NCI-H1417 treated with DMSO at 0.1 percent for 48 hours (cell line): ENCODE results near the gene GPATCH8.
A peak's percentile ranks its signal among the peaks of the same experiment; 100 is the strongest.
"Not testable (repeated sequence)": the region's sequence is repeated elsewhere in the genome, so short reads cannot be mapped to it uniquely, and the experiment has no call there.

Experiments used
- DNase-seq: peaks from one replicate; lab custom pipeline; 2025; lab: John Stamatoyannopoulos, UW

Gene GPATCH8

GRCh38 chr17:44375196-44376017 is 127.8 kb downstream of the GPATCH8 start:
- DNase-seq = no peak

- DNase-seq = no peak
Observed at GRCh38 chr17:44374306-44375195, 128.7 kb downstream of the GPATCH8 start.

GRCh38 chr17:44372036-44372435 is 131.2 kb downstream of the GPATCH8 start:
- DNase-seq = no peak

DNA sequence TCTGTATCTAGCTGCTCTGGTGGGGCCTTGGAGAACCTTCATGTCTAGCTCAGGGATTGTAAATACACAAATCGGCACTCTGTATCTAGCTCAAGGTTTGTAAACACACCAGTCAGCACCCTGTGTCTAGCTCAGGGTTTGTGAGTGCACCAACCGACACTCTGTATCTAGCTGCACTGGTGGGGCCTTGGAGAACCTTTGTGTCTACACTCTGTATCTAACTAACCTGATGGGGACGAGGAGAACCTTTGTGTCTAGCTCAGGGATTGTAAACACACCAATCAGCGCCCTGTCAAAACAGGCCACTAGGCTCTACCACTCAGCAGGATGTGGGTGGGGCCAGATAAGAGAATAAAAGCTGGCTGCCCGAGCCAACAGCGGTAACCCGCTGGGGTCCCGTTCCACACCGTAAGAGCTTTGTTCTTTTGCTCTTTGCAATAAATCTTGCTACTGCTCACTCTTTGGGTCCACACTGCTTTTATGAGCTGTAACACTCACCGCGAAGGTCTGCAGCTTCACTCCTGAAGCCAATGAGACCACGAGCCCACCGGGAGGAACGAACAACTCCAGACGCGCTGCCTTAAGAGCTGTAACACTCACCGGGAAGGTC is 133.7 kb downstream of the GPATCH8 start:
- not testable (repeated sequence) for DNase-seq

DNA sequence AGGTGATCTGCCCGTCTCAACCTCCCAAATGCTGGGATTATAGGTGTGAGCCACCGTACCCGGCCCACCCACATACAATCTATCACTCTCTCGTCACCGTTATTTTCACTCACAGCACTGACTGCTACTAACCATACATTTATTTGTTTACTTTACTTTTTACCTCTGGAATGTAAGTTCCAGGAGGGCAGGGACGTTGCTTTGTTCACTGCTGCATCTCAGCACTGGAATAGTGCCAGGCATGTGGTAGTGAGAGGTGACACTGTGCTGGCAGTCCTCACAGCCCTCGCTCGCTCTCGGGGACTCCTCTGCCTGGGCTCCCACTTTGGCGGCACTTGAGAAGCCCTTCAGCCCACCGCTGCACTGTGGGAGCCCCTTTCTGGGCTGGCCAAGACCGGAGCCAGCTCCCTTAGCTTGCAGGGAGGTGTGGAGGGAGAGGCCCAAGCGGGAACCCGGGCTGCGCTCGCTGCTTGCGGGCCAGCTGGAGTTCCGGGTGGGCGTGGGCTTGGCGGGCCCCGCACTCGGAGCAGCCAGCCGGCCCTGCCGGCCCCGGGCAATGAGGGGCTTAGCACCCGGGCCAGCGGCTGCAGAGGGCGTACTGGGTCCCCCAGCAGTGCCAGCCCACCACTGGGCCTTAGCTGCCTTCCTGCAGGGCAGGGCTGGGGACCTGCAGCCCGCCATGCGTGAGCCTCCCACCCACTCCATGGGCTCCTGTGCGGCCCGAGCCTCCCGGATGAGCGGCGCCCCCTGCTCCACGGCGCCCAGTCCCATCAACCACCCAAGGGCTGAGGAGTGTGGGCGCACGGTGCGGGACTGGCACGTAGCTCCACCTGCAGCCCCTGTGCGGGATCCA is 134.6 kb downstream of the GPATCH8 start:
- DNase-seq = not testable (repeated sequence)

DNA sequence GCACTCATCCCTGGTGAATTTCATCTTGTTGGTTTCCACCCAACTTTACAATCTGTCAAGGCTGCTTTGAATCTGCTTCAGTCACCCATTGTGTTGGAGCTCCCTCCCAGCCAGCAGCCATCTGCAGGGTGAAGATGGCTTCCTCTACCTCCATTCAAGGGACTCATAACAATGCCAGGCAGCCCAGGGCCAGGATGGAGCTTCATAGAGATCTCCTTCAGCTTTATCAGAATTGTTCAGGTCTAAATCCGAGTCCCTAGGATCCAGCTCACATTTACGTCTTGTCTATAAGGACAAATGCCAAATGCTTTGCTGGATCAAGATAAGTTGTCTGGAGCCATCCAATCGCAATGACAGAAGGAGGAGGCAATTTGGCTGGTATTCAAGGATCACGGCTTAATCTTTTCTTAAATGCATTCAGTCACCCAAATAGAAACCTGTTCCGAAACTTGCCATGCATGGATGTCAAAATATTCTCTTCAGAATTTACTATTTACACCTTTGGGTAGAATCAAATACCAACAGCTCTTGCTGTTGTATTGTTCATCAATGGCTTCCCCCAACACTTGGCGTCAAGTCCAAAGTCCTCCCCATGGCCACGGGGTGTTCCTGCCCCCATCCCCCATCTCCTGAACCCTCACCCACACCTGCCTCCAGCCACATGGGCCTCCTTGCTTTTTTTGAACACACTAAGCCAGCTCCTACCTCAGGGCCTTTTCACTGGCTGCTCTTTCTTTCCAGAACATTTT is 135.8 kb downstream of the GPATCH8 start:
- DNase-seq = no peak

DNA sequence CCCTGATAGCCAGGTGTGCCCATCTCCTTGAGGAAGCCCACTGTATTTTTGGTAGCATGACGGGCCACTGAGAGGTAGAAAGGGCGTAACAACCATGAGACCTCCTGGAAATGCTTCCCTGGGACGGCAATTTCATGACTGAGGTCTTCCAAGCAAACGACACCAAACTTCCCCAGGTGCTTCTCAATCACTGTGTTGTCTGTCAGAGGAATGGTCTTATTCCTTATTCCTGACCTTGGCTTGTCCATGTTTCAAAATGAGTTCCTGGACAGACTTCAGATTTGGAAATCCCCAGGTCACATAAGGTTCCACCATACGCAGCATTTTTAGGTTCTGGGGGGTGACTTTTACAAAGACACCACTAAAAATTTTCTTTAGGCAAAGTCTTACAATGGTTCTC is 138.2 kb downstream of the GPATCH8 start:
- DNase-seq = not testable (repeated sequence)

- peak; percentile 20 for DNase-seq
Observed at GRCh38 chr17:44363613-44364159, 139.5 kb downstream of the GPATCH8 start, which contains the start of gene FAM171A2. Gene FAM171A2, minus strand, starts transcription at chr17:44363853. Its CDS starts 139 bp downstream, at chr17:44363714.

GRCh38 chr17:44362949-44363612 is 140.1 kb downstream of the GPATCH8 start:
- DNase-seq = no peak

DNA sequence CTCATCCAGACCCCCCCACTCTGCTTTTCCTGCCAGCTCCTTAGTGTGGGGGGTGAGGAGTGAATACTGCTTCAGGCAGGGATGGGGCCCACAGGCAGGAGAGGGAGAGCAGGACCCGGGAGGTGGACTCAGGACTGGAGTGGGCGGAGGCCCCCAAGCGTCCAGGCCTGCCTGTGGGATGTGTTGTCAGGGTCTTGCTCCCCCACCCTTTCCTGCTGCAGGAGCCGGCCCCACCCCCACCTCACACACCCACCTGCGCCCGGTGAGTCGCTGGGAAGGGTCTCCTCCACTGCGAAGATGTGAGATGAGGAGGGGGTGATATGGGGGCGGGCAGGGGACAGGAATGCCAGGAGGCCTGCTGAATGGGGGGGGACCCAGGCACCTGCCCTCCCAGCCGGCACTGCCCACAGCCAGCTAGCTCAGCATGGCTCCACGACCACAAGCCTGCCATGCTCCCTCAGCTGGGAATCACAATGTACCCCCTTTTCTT is 140.7 kb downstream of the GPATCH8 start:
- DNase-seq = no peak

DNA sequence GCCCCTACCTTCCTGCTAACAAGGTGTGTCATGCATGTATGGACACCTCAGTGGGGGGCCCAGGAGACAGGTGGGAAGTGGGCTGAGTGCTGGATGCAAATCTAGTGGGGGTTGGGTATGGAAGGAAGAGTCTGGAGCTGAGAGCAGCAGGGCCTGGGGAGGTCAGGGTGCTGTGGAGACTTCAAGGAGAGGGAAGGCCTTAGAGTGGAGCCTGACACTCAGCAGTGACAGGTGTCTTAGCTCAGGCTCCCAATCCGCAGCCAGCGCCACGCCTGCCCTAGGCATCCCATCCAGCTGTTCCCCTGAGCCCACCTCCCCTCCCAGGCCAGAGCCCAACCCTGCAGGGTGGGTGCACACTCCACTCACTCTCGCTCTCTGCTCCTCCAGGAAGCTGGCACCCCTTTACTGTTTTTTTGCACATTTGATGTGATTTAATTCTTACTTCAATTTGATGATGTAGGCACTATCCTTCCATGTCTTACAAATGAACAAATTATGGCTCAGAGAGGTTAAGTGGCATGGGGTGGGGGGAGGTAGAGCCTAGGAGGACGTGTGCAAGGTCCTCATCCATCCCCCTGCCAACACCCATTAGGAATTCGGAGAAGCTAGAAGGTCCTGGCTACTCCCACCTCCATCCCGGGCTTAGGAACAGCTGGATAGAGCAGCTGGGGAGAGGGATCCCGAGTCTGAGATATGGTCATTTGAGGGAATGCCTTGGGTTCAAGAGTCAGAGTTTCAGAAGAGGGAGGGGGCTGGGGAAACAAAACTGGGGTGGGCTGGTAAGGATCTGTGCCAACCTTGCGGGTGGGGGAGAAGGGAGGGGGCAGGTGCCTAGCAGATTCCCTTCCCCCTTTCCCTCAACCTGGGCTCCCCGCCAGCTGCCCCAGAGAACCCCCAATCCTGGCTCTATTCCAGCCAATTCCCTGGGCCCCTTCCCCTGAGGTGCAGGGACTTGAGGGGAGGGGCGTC is 141.6 kb downstream of the GPATCH8 start:
- DNase-seq = no peak

DNA sequence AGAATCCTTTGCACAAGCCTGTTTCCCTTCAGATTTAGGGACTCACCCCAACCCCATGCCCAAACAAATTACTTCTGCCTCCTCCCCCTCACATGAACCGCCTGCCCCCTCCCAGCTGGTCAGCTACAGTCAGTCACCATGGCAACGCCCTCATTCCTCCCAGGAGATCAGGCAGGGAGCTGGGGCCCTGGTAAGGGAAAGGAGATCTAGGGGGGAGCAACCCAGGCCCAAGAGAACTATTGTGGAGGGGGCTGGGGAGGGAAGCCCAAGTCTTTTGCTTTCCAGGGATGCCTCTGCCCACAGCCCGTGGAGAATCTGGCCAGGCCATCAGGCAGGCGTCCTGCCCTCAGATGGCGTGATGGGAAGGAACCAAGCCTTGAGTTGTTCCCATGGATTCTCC is 142.4 kb downstream of the GPATCH8 start:
- no peak for DNase-seq

DNA sequence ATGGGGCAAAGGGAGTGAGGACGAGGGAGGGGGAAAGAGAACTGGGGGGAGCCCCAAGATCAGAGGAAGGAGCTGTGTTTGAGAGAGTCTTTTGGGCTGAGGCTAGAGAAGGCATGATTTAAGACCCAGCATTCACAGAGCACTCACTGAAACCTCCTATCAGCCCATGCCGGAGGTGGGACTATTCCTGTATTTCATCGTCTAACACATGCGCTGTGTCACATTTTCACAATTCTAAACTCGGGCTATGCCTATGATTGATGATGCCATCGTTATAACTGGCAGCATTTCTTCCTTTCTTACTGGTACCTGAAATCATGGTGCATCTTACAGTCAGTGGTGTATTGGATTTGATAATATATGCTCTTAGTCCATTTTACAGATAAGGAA is 143.1 kb downstream of the GPATCH8 start:
- no peak for DNase-seq

- no peak for DNase-seq
Observed at GRCh38 chr17:44359458-44360143, 143.6 kb downstream of the GPATCH8 start.

DNA sequence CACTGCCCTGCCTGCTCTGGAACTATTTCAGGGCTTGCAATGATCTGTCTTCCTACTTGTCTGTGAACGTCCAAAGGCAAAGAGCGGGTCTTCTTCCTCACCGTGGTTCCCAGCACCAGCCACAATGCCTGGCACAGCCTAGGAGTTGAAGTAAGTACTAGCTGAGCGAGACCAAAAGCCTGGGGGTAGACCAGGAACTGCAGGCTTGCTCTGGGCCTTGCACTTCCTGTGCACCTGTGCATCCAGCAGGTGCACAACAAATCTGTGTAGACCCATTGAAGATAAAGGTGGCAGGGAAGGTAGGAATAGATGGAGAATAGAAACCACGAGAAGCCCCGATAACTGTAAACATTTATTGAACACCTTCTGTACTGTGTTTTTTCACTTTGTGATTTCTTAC is 144.2 kb downstream of the GPATCH8 start:
- DNase-seq = no peak

DNA sequence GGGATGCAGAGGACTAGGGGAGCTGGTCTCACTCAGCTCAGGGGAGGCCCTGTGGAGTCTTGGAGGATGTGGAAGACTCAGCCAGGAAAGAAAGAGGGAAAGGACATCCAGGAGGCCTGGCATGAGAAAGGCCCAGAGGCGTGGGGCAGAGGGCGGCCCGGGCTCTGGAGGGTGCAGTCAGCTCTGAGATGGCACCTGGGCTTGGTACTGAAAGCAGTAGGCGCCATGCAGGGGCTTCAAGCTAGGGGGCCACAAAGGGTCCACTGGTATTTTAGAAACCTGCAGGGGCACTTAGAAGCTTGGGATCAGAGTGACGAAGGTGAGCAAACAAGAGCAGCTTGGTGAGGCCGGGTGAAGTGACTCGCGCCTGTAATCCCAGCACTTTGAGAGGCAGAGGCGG is 145.1 kb downstream of the GPATCH8 start:
- DNase-seq = no peak

DNA sequence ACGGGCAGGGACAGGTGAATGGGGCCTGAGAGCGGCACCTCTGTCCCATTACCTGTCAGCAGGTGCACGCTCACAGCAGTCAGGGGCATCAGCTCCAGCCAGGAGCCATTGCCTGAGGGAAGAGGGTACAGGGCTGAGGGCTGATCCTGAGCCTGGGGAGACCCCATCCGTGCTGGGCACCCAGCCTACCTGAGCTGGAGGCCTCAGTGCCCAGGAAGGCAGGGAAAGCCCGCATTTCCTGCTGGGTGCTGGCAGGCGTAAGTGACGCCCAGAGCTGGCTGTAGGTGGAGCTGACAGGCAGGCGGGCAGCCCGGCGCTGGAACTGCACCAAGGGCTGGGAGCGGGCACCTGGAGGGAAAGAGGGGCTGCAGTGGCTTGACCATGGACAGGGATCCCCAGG is 147.0 kb downstream of the GPATCH8 start:
- DNase-seq = no peak

DNA sequence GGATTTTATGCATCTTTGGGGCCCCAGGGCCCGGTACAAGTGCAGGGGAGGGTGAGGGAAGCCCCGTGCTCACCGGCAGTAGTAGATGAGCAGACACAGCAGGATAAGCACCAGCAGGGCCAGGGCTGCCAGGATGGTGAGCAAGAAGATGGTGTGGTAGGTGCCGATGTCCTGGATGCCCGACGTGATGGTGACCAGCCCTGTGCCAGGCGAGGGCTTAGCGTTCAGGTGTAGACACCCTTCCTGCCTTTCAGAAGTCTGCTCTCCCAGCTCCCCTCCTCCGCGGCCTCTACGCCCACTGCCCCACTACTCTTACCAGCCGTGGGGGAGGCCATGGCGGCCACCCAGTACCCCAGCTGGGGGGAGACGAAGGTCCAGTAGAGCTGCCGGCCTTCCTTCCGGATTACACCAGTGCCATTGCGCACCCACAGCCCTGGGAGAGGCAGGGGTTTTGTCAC is 147.5 kb downstream of the GPATCH8 start:
- no peak for DNase-seq
